CD14-positive monocyte (primary cell): ENCODE measurements around the gene ZNRF2. TPM values are rescaled to one million over a fixed set of nuclear protein-coding genes. Genes with fewer than 3 reads are reported as not detected.

Source experiments
- DNase-seq, 3 donors: peaks; one replicate each; pipeline ENCODE4 v3.0.0-alpha.2; 2011 to 2022
- H2AFZ ChIP-seq: 2 replicates; pipeline ENCODE4 v1.6.0; 2012; ENCODE audit warnings: mild to moderate bottlenecking, low read depth, low read length, inconsistent platforms; ENCODE audit not compliant: insufficient read depth, poor library complexity, severe bottlenecking
- H3K27ac ChIP-seq, 2 donors: 1 replicate in 1 of 2; 2 replicates in 1 of 2; pipeline ENCODE4 v1.5.1; 2012 to 2013; ENCODE audit warnings: low read length in 2 of 2, control low read depth in 1 of 2, inconsistent platforms in 1 of 2, low read depth in 1 of 2, mild to moderate bottlenecking in 1 of 2
- H3K27me3 ChIP-seq, 2 donors: one replicate each; pipeline versions ENCODE4 v1.6.0 to v1.6.1; 2011 to 2013; ENCODE audit warnings: low read length in 2 of 2; ENCODE audit not compliant: control insufficient read depth in 2 of 2, insufficient read depth in 2 of 2
- H3K36me3 ChIP-seq, 2 donors: replicated peaks in 1 of 2; 1 replicate in 1 of 2; 2 replicates in 1 of 2; pipeline versions ENCODE4 v1.5.1 to v1.6.1; 2012 to 2013; ENCODE audit warnings: low read length in 2 of 2, control low read depth in 1 of 2, inconsistent platforms in 1 of 2, mild to moderate bottlenecking in 1 of 2; ENCODE audit not compliant: insufficient read depth in 2 of 2, control insufficient read depth in 1 of 2
- H3K4me1 ChIP-seq, 2 donors: 1 replicate in 1 of 2; 2 replicates in 1 of 2; pipeline versions ENCODE4 v1.5.1 to v1.6.1; 2012 to 2013; ENCODE audit warnings: low read length in 2 of 2, control low read depth in 1 of 2, inconsistent platforms in 1 of 2, mild to moderate bottlenecking in 1 of 2, moderate library complexity in 1 of 2; ENCODE audit not compliant: insufficient read depth in 2 of 2, control insufficient read depth in 1 of 2
- H3K4me2 ChIP-seq: replicated peaks from 2 replicates; pipeline ENCODE3; 2012; ENCODE audit warnings: low read length, moderate library complexity, mild to moderate bottlenecking; ENCODE audit not compliant: poor library complexity, severe bottlenecking; ENCODE audit errors: extremely low read depth
- H3K4me3 ChIP-seq, 3 experiments: fragments of 200-600 bp in 1 of 3; sonication (generic) in 1 of 3; replicated peaks in 1 of 3; 1 replicate in 2 of 3; 2 replicates in 1 of 3; pipeline ENCODE4 v1.5.1; 2011 to 2013; ENCODE audit warnings: low read length in 3 of 3, mild to moderate bottlenecking in 3 of 3, control low read depth in 2 of 3, low read depth in 2 of 3, inconsistent platforms in 1 of 3, moderate library complexity in 1 of 3
- H3K79me2 ChIP-seq: 2 replicates; pipeline ENCODE4 v1.6.0; 2012; ENCODE audit warnings: mild to moderate bottlenecking, control low read depth, inconsistent platforms, low read length, moderate library complexity; ENCODE audit not compliant: insufficient read depth
- H3K9ac ChIP-seq: 2 replicates; pipeline ENCODE4 v1.6.0; 2017; ENCODE audit warnings: low read length, mild to moderate bottlenecking; ENCODE audit not compliant: insufficient read depth, poor library complexity, severe bottlenecking
- H3K9me3 ChIP-seq, 2 donors: replicated peaks in 1 of 2; 1 replicate in 1 of 2; 2 replicates in 1 of 2; pipeline versions ENCODE4 v1.5.1 to v1.6.1; 2012 to 2013; ENCODE audit warnings: low read length in 2 of 2, control low read depth in 1 of 2; ENCODE audit not compliant: control insufficient read depth in 1 of 2, insufficient read depth in 1 of 2
- H4K20me1 ChIP-seq: 2 replicates; pipeline ENCODE4 v1.6.0; 2012; ENCODE audit warnings: mild to moderate bottlenecking, low read length, control low read depth, moderate library complexity; ENCODE audit not compliant: insufficient read depth
- H3K27ac Mint-ChIP-seq, 7 donors: one replicate each; pipeline ENCODE4 v1.8.0; 2020; ENCODE audit warnings: mild to moderate bottlenecking in 7 of 7, mixed read lengths in 7 of 7, moderate library complexity in 6 of 7, inconsistent platforms in 2 of 7
- H3K27me3 Mint-ChIP-seq, 3 donors: one replicate each; pipeline ENCODE4 v1.8.0; 2021 to 2022; ENCODE audit warnings: low read depth in 3 of 3, mild to moderate bottlenecking in 3 of 3, mixed read lengths in 3 of 3, moderate library complexity in 3 of 3, inconsistent platforms in 1 of 3
- H3K36me3 Mint-ChIP-seq, 2 donors: one replicate each; pipeline ENCODE4 v1.8.0; 2020; ENCODE audit warnings: mixed read lengths in 2 of 2, inconsistent platforms in 1 of 2, mild to moderate bottlenecking in 1 of 2
- H3K4me1 Mint-ChIP-seq: one replicate; pipeline ENCODE4 v1.8.0; 2020; ENCODE audit warnings: mild to moderate bottlenecking, mixed read lengths
- H3K4me3 Mint-ChIP-seq, 2 donors: one replicate each; pipeline ENCODE4 v1.8.0; 2020; ENCODE audit warnings: mild to moderate bottlenecking in 2 of 2, mixed read lengths in 2 of 2, moderate library complexity in 1 of 2
- H3K9me3 Mint-ChIP-seq, 7 donors: one replicate each; pipeline ENCODE4 v1.8.0; 2020 to 2022; ENCODE audit warnings: mixed read lengths in 7 of 7, mild to moderate bottlenecking in 6 of 7, moderate library complexity in 6 of 7, inconsistent platforms in 2 of 7
- CTCF ChIP-seq: fragments of 200-600 bp; IDR thresholded peaks from one replicate; pipeline ENCODE4 v1.8.0; 2022; ENCODE audit warnings: antibody characterized with exemption, mild to moderate bottlenecking
- WGBS: methylation state at CpG from one replicate; pipeline ENCODE4 v1.1.5; 2013; ENCODE audit warnings: missing lambda C conversion rate; ENCODE audit not compliant: insufficient coverage; 5-methylcytosine and 5-hydroxymethylcytosine counted together
- intact Hi-C, 2 donors: fragments of 100-400 bp; cut with micrococcal nuclease; formaldehyde crosslinking; loops; one replicate each; pipeline versions ENCODE4 v1.15.0 to v1.15.1; 2023
- polyA plus RNA-seq, 3 donors: library from polyadenylated mRNA; depleted of rRNA in 1 of 3; unstranded in 2 of 3; stranded (reverse) in 1 of 3; fragments of 300-500 nt in 2 of 3; fragments of >200 nt in 1 of 3; fragmentation: Illumina TruSeq in 2 of 3; gene quantifications; 1 replicate in 2 of 3; 2 replicates in 1 of 3; pipeline ENCODE4 v1.2.3, GENCODE V29; 2012 to 2021

Gene ZNRF2
- polyA plus RNA-seq, 3 donors = 1.9 to 9.5 (median 5.7) TPM

- Mint-ChIP-seq H3K36me3 (peaks cover 0 to 5% of the 10 kb centered on the region in 2 donors), H3K9me3 (no peaks in the 10 kb centered on the region), H3K27ac (no peak overlapping the region), H3K27me3 (no peaks in the 10 kb centered on the region), H3K4me1 (peaks cover 34% of the 10 kb centered on the region), H3K4me3 (no peak overlapping the region)
- no peak overlapping the region for H3K4me3 ChIP-seq
- H3K4me2 ChIP-seq = no peak overlapping the region
- no peak overlapping the region for H3K9ac ChIP-seq
- TF ChIP-seq CTCF = no peak
- no peak overlapping the region for H2AFZ ChIP-seq
- intact Hi-C loops = no loop called here
- H3K36me3 ChIP-seq = no peaks in the 10 kb centered on the region
- H4K20me1 ChIP-seq = peaks cover 97% of the 10 kb centered on the region
- no peak overlapping the region for H3K27ac ChIP-seq
- H3K79me2 ChIP-seq = peaks cover 100% of the 10 kb centered on the region
- no peak for DNase-seq
- H3K4me1 ChIP-seq = peaks cover 3 to 5% of the 10 kb centered on the region in 2 donors
- H3K27me3 ChIP-seq = no peaks in the 10 kb centered on the region
- H3K9me3 ChIP-seq = no peaks in the 10 kb centered on the region
- WGBS = 88% methylated on average over 3 of the region's 10 CpGs
These were observed 18.4 kb downstream of the ZNRF2 start for GRCh38 chr7:30302656-30303311.

- Mint-ChIP-seq H3K9me3 (no peaks in the 10 kb centered on the region), H3K36me3 (peaks cover 0 to 5% of the 10 kb centered on the region in 2 donors), H3K4me1 (peaks cover 36% of the 10 kb centered on the region), H3K4me3 (no peak overlapping the region), H3K27me3 (no peaks in the 10 kb centered on the region), H3K27ac (no peak overlapping the region)
- Histone ChIP-seq H3K9me3 (no peaks in the 10 kb centered on the region), H3K9ac (no peak overlapping the region), H2AFZ (no peak overlapping the region), H3K4me2 (no peak overlapping the region), H3K4me1 (peaks cover 3 to 10% of the 10 kb centered on the region in 2 donors), H3K79me2 (peaks cover 100% of the 10 kb centered on the region), H4K20me1 (peaks cover 100% of the 10 kb centered on the region), H3K36me3 (no peaks in the 10 kb centered on the region), H3K4me3 (no peak overlapping the region), H3K27me3 (no peaks in the 10 kb centered on the region), H3K27ac (no peak overlapping the region)
- DNase-seq = no peak
- TF ChIP-seq CTCF = no peak
- intact Hi-C loops = no loop called here
- WGBS = no CpG with 5 or more reads among the region's 1 CpG
These were observed 19.1 kb downstream of the ZNRF2 start for GRCh38 chr7:30303312-30304039.
